Breast epithelium (tissue), 4 donors: ENCODE data around the gene HIPK2. TPM values are rescaled to one million over a fixed set of nuclear protein-coding genes. Genes with fewer than 3 reads are reported as not detected.
A peak's percentile ranks its signal among the peaks of the same experiment; 100 is the strongest.

Experiments
- DNase-seq, 2 donors: peaks; one replicate each; pipeline ENCODE4 v3.0.0-alpha.2; 2019; ENCODE audit warnings: low spot score in 2 of 2
- H3K27ac ChIP-seq, 2 donors: fragments of 200-600 bp; sonication (generic) in 1 of 2; one replicate each; pipeline ENCODE4 v1.5.1; 2016 to 2019; ENCODE audit warnings: mild to moderate bottlenecking in 1 of 2
- H3K27me3 ChIP-seq, 2 donors: fragments of 200-600 bp; sonication (generic) in 1 of 2; one replicate each; pipeline versions ENCODE4 v1.5.1 to v1.6.0; 2017 to 2019; ENCODE audit warnings: control low read depth in 1 of 2, mild to moderate bottlenecking in 1 of 2
- H3K36me3 ChIP-seq: fragments of 200-600 bp; one replicate; pipeline ENCODE4 v1.5.1; 2019
- H3K4me1 ChIP-seq, 2 donors: fragments of 200-600 bp; sonication (generic); one replicate each; pipeline ENCODE4 v1.5.1; 2016 to 2019; ENCODE audit warnings: control low read depth in 1 of 2
- H3K4me3 ChIP-seq, 3 donors: fragments of 200-600 bp; sonication (generic); 1 replicate in 2 of 3; 2 replicates in 1 of 3; pipeline ENCODE4 v1.5.1; 2016 to 2019; ENCODE audit warnings: mild to moderate bottlenecking in 3 of 3, moderate library complexity in 2 of 3
- H3K9me3 ChIP-seq, 2 donors: fragments of 200-600 bp; sonication (generic) in 1 of 2; one replicate each; pipeline ENCODE4 v1.5.1; 2016 to 2019; ENCODE audit warnings: control low read depth in 1 of 2
- CTCF ChIP-seq, 3 donors: fragments of 450-650 bp; IDR thresholded peaks; one replicate each; pipeline ENCODE4 v1.5.1; 2016 to 2017; ENCODE audit warnings: antibody characterized with exemption in 3 of 3, mild to moderate bottlenecking in 3 of 3, moderate library complexity in 3 of 3
- POLR2A ChIP-seq: fragments of 450-650 bp; IDR thresholded peaks from one replicate; pipeline ENCODE4 v1.6.1; 2016; ENCODE audit warnings: antibody characterized with exemption, mild to moderate bottlenecking, moderate library complexity
- POLR2AphosphoS5 ChIP-seq, 3 donors: sonication (generic); formaldehyde crosslinking; IDR thresholded peaks; one replicate each; pipeline ENCODE4 v1.6.1; 2017; ENCODE audit warnings: antibody characterized with exemption in 3 of 3
- intact Hi-C: fragments of 100-400 bp; cut with DNase I; formaldehyde crosslinking; loops from one replicate; pipeline ENCODE4 v1.15.1; 2023; ENCODE audit warnings: low total_unique reads
- total RNA-seq, 3 donors: library from RNA; depleted of rRNA; stranded (reverse); fragments of >200 nt; gene quantifications; one replicate each; pipeline ENCODE4 v1.1.0, GENCODE V29; 2016

Gene HIPK2
- total RNA-seq, 3 donors from 2014 or later: 26.4 to 31.8 (median 31.1) TPM

- no peaks in the 10 kb centered on the region for H3K4me1 ChIP-seq
- H3K4me3 ChIP-seq: no peak overlapping the region
- H3K27me3 ChIP-seq: peaks cover 2 to 28% of the 10 kb centered on the region in 2 donors
- H3K27ac ChIP-seq: no peak overlapping the region
- H3K9me3 ChIP-seq: no peaks in the 10 kb centered on the region
- intact Hi-C loops: no loop called here
- DNase-seq: no peak
- H3K36me3 ChIP-seq: no peaks in the 10 kb centered on the region
- TF ChIP-seq CTCF (IDR thresholded peaks at IDR 0.05) (no peak), POLR2AphosphoS5 (IDR thresholded peaks at IDR 0.05) (no peak), POLR2A (no peak)
Measured at GRCh38 chr7:139525239-139525638, 252.6 kb downstream of the HIPK2 start.

GRCh38 chr7:139523968-139524815, 253.6 kb downstream of the HIPK2 start:
- H3K4me3 ChIP-seq: peak overlapping the region in 2 of 3 donors; percentile 24 to 61
- H3K9me3 ChIP-seq: no peaks in the 10 kb centered on the region
- peaks cover 2 to 28% of the 10 kb centered on the region in 2 donors for H3K27me3 ChIP-seq
- H3K27ac ChIP-seq: no peak overlapping the region
- DNase-seq: no peak
- no peak for TF ChIP-seq POLR2A
- TF ChIP-seq POLR2AphosphoS5 (IDR thresholded peaks at IDR 0.05): no peak
- TF ChIP-seq CTCF (IDR thresholded peaks at IDR 0.05): no peak
- no peaks in the 10 kb centered on the region for H3K4me1 ChIP-seq
- no peaks in the 10 kb centered on the region for H3K36me3 ChIP-seq
- intact Hi-C loops: no loop called here

- H3K27me3 ChIP-seq: peaks cover 2 to 28% of the 10 kb centered on the region in 2 donors
- no peaks in the 10 kb centered on the region for H3K36me3 ChIP-seq
- peak within 1 kb of the TSS in 2 of 3 donors; percentile 37 to 61 for H3K4me3 ChIP-seq
- H3K4me1 ChIP-seq: no peaks in the 10 kb centered on the region
- H3K9me3 ChIP-seq: no peaks in the 10 kb centered on the region
- TF ChIP-seq POLR2A (no peak), CTCF (IDR thresholded peaks at IDR 0.05) (no peak), POLR2AphosphoS5 (IDR thresholded peaks at IDR 0.05) (no peak)
- intact Hi-C loops: no loop called here
- no peak within 1 kb of the TSS for H3K27ac ChIP-seq
- no peak for DNase-seq
Measured at GRCh38 chr7:139523199-139523941, 254.4 kb downstream of the HIPK2 start, which contains the start of gene CLEC2L. CLEC2L (plus strand) TSS chr7:139523685; CDS start chr7:139523928, 243 bp downstream.

GRCh38 chr7:139522830-139523198, 255.0 kb downstream of the HIPK2 start:
- no peaks in the 10 kb centered on the region for H3K4me1 ChIP-seq
- H3K9me3 ChIP-seq: no peaks in the 10 kb centered on the region
- DNase-seq: no peak
- intact Hi-C loops: no loop called here
- no peaks in the 10 kb centered on the region for H3K36me3 ChIP-seq
- TF ChIP-seq CTCF (IDR thresholded peaks at IDR 0.05) (no peak), POLR2A (no peak), POLR2AphosphoS5 (IDR thresholded peaks at IDR 0.05) (no peak)
- H3K4me3 ChIP-seq: peak overlapping the region in 1 of 3 donors; percentile 61
- peaks cover 2 to 28% of the 10 kb centered on the region in 2 donors for H3K27me3 ChIP-seq
- H3K27ac ChIP-seq: no peak overlapping the region

GRCh38 chr7:139521439-139521838, 256.4 kb downstream of the HIPK2 start:
- no peaks in the 10 kb centered on the region for H3K4me1 ChIP-seq
- no peak for DNase-seq
- intact Hi-C loops: no loop called here
- no peak overlapping the region for H3K27ac ChIP-seq
- H3K27me3 ChIP-seq: peaks cover 2 to 28% of the 10 kb centered on the region in 2 donors
- H3K36me3 ChIP-seq: no peaks in the 10 kb centered on the region
- TF ChIP-seq POLR2AphosphoS5 (IDR thresholded peaks at IDR 0.05): no peak
- no peak for TF ChIP-seq POLR2A
- TF ChIP-seq CTCF (IDR thresholded peaks at IDR 0.05): no peak
- no peaks in the 10 kb centered on the region for H3K9me3 ChIP-seq
- H3K4me3 ChIP-seq: no peak overlapping the region
